IMR-90 (cell line): ENCODE measurements around the gene COL25A1. TPM values are rescaled to one million over a fixed set of nuclear protein-coding genes. Genes with fewer than 3 reads are reported as not detected.
A peak's percentile ranks its signal among the peaks of the same experiment; 100 is the strongest.

Experiments
- ATAC-seq: fragments of 200-7000 bp; cut with Tn5 transposase; 2 replicates; pipeline ENCODE4 v1.9.1; 2020; ENCODE audit warnings: low read depth, mild to moderate bottlenecking, moderate library complexity
- BruUV-seq: library from RNA; stranded (reverse); fragments of 400-500 nt; replicated peaks from 2 replicates; lab custom pipeline; 2021; lab: Mats Ljungman, UMichigan
- CTCF ChIA-PET: fragments of 300-600 bp; formaldehyde crosslinking; extraction: SDS; loops from one replicate; lab custom pipeline; 2021; ENCODE audit warnings: antibody characterized with exemption; lab: Yijun Ruan, JAX
- POLR2A ChIA-PET: fragments of 300-600 bp; sonication (Branson Sonifier 250); formaldehyde crosslinking; loops from one replicate; lab custom pipeline; 2022; ENCODE audit warnings: antibody characterized with exemption; ENCODE audit not compliant: unreplicated experiment; lab: Charles Lee
- DNase-seq: peaks from one replicate; pipeline ENCODE4 v3.0.0; 2013
- H2AFZ ChIP-seq: replicated peaks from 2 replicates; pipeline ENCODE3; 2013; ENCODE audit warnings: low read length, mild to moderate bottlenecking; ENCODE audit not compliant: poor library complexity
- H2AK5ac ChIP-seq: 2 replicates; pipeline ENCODE4 v1.6.1; 2013; ENCODE audit warnings: low read depth, low read length, inconsistent platforms
- H2AK9ac ChIP-seq: replicated peaks from 2 replicates; pipeline ENCODE3; 2013; ENCODE audit warnings: mild to moderate bottlenecking, low read depth, low read length, moderate library complexity; ENCODE audit not compliant: poor library complexity
- H2BK120ac ChIP-seq: 2 replicates; pipeline ENCODE4 v1.6.1; 2013; ENCODE audit warnings: low read depth, low read length, inconsistent platforms
- H2BK15ac ChIP-seq: 3 replicates; pipeline ENCODE4 v1.6.1; 2013; ENCODE audit warnings: low read depth, low read length, inconsistent platforms
- H2BK20ac ChIP-seq: 2 replicates; pipeline ENCODE4 v1.6.1; 2013; ENCODE audit warnings: low read depth, mild to moderate bottlenecking, inconsistent platforms, low read length, moderate library complexity
- H2BK5ac ChIP-seq: 2 replicates; pipeline ENCODE4 v1.6.1; 2013; ENCODE audit warnings: mild to moderate bottlenecking, low read depth, low read length, inconsistent platforms; ENCODE audit not compliant: poor library complexity, severe bottlenecking
- H3K14ac ChIP-seq: replicated peaks from 2 replicates; pipeline ENCODE4 v1.6.1; 2013; ENCODE audit warnings: low read depth, low read length, inconsistent platforms
- H3K18ac ChIP-seq: 2 replicates; pipeline ENCODE4 v1.6.1; 2013; ENCODE audit warnings: low read depth, low read length, control low read depth
- H3K23ac ChIP-seq: 2 replicates; pipeline ENCODE4 v1.6.1; 2013; ENCODE audit warnings: low read depth, low read length, inconsistent platforms
- H3K27ac ChIP-seq: 2 replicates; pipeline ENCODE4 v1.5.1; 2013; ENCODE audit warnings: mild to moderate bottlenecking, control low read depth, low read length; ENCODE audit not compliant: insufficient read depth
- H3K27me3 ChIP-seq: 2 replicates; pipeline ENCODE4 v1.6.1; 2013; ENCODE audit warnings: low read length; ENCODE audit not compliant: control insufficient read depth, insufficient read depth
- H3K36me3 ChIP-seq: 2 replicates; pipeline ENCODE4 v1.6.1; 2013; ENCODE audit warnings: low read length, mixed read lengths; ENCODE audit not compliant: control insufficient read depth, insufficient read depth
- H3K4ac ChIP-seq: 2 replicates; pipeline ENCODE4 v1.6.1; 2013; ENCODE audit warnings: low read depth, low read length, inconsistent platforms
- H3K4me1 ChIP-seq: 2 replicates; pipeline ENCODE4 v1.6.1; 2013; ENCODE audit warnings: low read length, mixed read lengths; ENCODE audit not compliant: control insufficient read depth, insufficient read depth
- H3K4me2 ChIP-seq: 2 replicates; pipeline ENCODE4 v1.6.1; 2013; ENCODE audit warnings: low read depth, mild to moderate bottlenecking, control low read depth, low read length, moderate library complexity
- H3K4me3 ChIP-seq: 2 replicates; pipeline ENCODE4 v1.5.1; 2013; ENCODE audit warnings: low read depth, mild to moderate bottlenecking, control low read depth, low read length, moderate library complexity; ENCODE audit not compliant: insufficient read depth
- H3K56ac ChIP-seq: 2 replicates; pipeline ENCODE4 v1.6.1; 2013; ENCODE audit warnings: low read length, inconsistent platforms; ENCODE audit not compliant: insufficient read depth; ENCODE audit errors: extremely low read depth
- H3K79me1 ChIP-seq, 2 experiments: 2 replicates each; pipeline ENCODE4 v1.6.1; 2013; ENCODE audit warnings: low read length in 2 of 2, inconsistent platforms in 1 of 2, low read depth in 1 of 2
- H3K9ac ChIP-seq: 2 replicates; pipeline ENCODE4 v1.6.1; 2013; ENCODE audit warnings: low read depth, low read length, control low read depth
- H3K9me1 ChIP-seq: 2 replicates; pipeline ENCODE4 v1.6.1; 2013; ENCODE audit warnings: low read length, inconsistent platforms; ENCODE audit not compliant: insufficient read depth
- H3K9me3 ChIP-seq: 2 replicates; pipeline ENCODE4 v1.6.1; 2013; ENCODE audit warnings: low read length; ENCODE audit not compliant: control insufficient read depth, insufficient read depth
- H4K20me1 ChIP-seq: 2 replicates; pipeline ENCODE4 v1.6.1; 2013; ENCODE audit warnings: low read length, inconsistent platforms; ENCODE audit not compliant: insufficient read depth
- H4K5ac ChIP-seq: 2 replicates; pipeline ENCODE4 v1.6.1; 2013; ENCODE audit warnings: mild to moderate bottlenecking, low read depth, low read length, control low read depth
- H4K8ac ChIP-seq, 2 experiments: 2 replicates each; pipeline ENCODE4 v1.6.1; 2013; ENCODE audit warnings: low read depth in 2 of 2, low read length in 2 of 2, control low read depth in 1 of 2, inconsistent platforms in 1 of 2
- H4K91ac ChIP-seq: 2 replicates; pipeline ENCODE4 v1.6.1; 2013; ENCODE audit warnings: low read depth, low read length, inconsistent platforms; ENCODE audit not compliant: insufficient read depth
- BHLHE40 ChIP-seq: fragments of 150-350 bp; IDR thresholded peaks from 2 replicates; pipeline ENCODE4 v1.6.1; 2016; ENCODE audit warnings: mild to moderate bottlenecking, low read depth, low read length
- CEBPB ChIP-seq: IDR thresholded peaks from 2 replicates; pipeline ENCODE4 v1.6.1; 2012; ENCODE audit warnings: low read depth, low read length, improper control_type of control experiment
- CHD1 ChIP-seq: IDR thresholded peaks from 2 replicates; pipeline ENCODE4 v1.6.1; 2012; ENCODE audit warnings: low read depth, low read length, improper control_type of control experiment
- FOS ChIP-seq: fragments of 150-350 bp; IDR thresholded peaks from 2 replicates; pipeline ENCODE4 v1.6.1; 2016; ENCODE audit warnings: low read depth, low read length
- MAFK ChIP-seq: IDR thresholded peaks from 2 replicates; pipeline ENCODE4 v1.6.1; 2012; ENCODE audit warnings: low read depth, low read length, improper control_type of control experiment
- MAZ ChIP-seq: IDR thresholded peaks from 2 replicates; pipeline ENCODE4 v1.6.1; 2012; ENCODE audit warnings: low read depth, mild to moderate bottlenecking, low read length, improper control_type of control experiment, moderate library complexity, borderline replicate concordance
- MXI1 ChIP-seq: IDR thresholded peaks from 2 replicates; pipeline ENCODE4 v1.6.1; 2012; ENCODE audit warnings: low read depth, mild to moderate bottlenecking, low read length, moderate library complexity, borderline replicate concordance
- NFE2L2 ChIP-seq: fragments of 150-350 bp; IDR thresholded peaks from 2 replicates; pipeline ENCODE4 v1.6.1; 2016; ENCODE audit warnings: low read depth, mild to moderate bottlenecking, low read length
- POLR2A ChIP-seq: IDR thresholded peaks from 2 replicates; pipeline ENCODE4 v1.6.1; 2012; ENCODE audit warnings: mild to moderate bottlenecking, low read depth, low read length
- RAD21 ChIP-seq: IDR thresholded peaks from 2 replicates; pipeline ENCODE4 v1.6.1; 2012; ENCODE audit warnings: low read length, improper control_type of control experiment
- RCOR1 ChIP-seq: IDR thresholded peaks from 2 replicates; pipeline ENCODE4 v1.6.1; 2012; ENCODE audit warnings: mild to moderate bottlenecking, low read length, improper control_type of control experiment; ENCODE audit not compliant: insufficient replicate concordance
- RFX5 ChIP-seq: IDR thresholded peaks from 2 replicates; pipeline ENCODE4 v1.8.0; 2012; ENCODE audit warnings: low read depth, mild to moderate bottlenecking, low read length, moderate library complexity
- SMC3 ChIP-seq: fragments of 150-350 bp; IDR thresholded peaks from 2 replicates; pipeline ENCODE4 v1.6.1; 2016; ENCODE audit warnings: low read depth, mild to moderate bottlenecking, antibody characterized with exemption, low read length, moderate library complexity
- WGBS, 2 experiments: methylation state at CpG; one replicate each; pipeline versions ENCODE4 v1.1.5 to v1.1.7; 2013; ENCODE audit warnings: missing lambda C conversion rate in 2 of 2; ENCODE audit not compliant: insufficient read length in 1 of 2; ENCODE audit errors: extremely low coverage in 2 of 2; 5-methylcytosine and 5-hydroxymethylcytosine counted together
- dilution Hi-C: fragments of 300-500 bp; cut with HindIII; formaldehyde crosslinking; loops from one replicate; pipeline ENCODE4 v1.14.3; 2018; ENCODE audit warnings: low sequenced_read_pairs; ENCODE audit not compliant: unreplicated experiment
- in situ Hi-C: fragments of 300-500 bp; cut with MboI; formaldehyde crosslinking; loops from 3 replicates; pipeline ENCODE4 v1.14.3; 2019; ENCODE audit warnings: low sequenced_read_pairs, inconsistent platforms, mixed read lengths
- intact Hi-C: fragments of 100-400 bp; cut with micrococcal nuclease; formaldehyde crosslinking; loops from 2 replicates; pipeline ENCODE4 v1.10.0; 2022
- polyA plus RNA-seq, 3 experiments: library from polyadenylated mRNA; depleted of rRNA; stranded (reverse); fragments of >200 nt; gene quantifications; 2 replicates each; pipeline ENCODE4 v1.2.3, GENCODE V29; 2012; ENCODE audit warnings: low replicate concordance in 1 of 3
- total RNA-seq: library from RNA; depleted of rRNA; stranded (reverse); fragments of >200 nt; gene quantifications from 2 replicates; pipeline ENCODE4 v1.2.3, GENCODE V29; 2012
- TF ChIP-seq, protein P1 (sequence below): conservative IDR thresholded peaks from 2 replicates; pipeline ENCODE4 v1.5.1; 2012; ENCODE audit warnings: mild to moderate bottlenecking, low read depth, low read length, improper control_type of control experiment
- TF ChIP-seq, protein P2 (sequence below): fragments of 150-350 bp; IDR thresholded peaks from 2 replicates; pipeline ENCODE4 v1.6.1; 2017; ENCODE audit warnings: mild to moderate bottlenecking, antibody characterized with exemption, low read length, low read depth
- TF ChIP-seq, protein P3 (sequence below): fragments of 150-350 bp; IDR thresholded peaks from 2 replicates; pipeline ENCODE4 v1.6.1; 2016; ENCODE audit warnings: low read depth, mild to moderate bottlenecking, low read length, moderate library complexity, borderline replicate concordance

Gene COL25A1
- total and polyA plus RNA-seq, 2 of the 4 experiments (the other 2 are of a cell fraction): under 0.01 to 0.05 TPM

DNA sequence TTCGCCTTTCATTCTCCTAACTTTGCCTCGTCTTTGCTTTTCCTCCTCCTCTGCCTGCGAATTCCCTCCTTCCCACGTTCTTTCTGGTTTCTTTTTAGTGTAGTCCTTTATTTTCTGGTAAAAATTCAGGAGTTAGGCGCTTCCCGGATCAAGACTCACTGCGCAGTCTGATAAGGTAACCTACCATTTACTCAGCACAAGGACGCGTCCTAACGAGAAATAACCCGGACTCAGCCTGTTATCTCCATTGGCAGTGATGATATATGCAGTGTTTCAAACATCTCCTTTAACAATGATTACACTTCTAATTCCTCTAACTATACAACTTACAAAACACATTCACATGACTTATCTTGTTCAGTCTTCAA is 539.2 kb downstream of the COL25A1 start:
- no peak overlapping the region for H3K9ac ChIP-seq
- H2AK9ac ChIP-seq: no peak overlapping the region
- H3K9me1 ChIP-seq: no peaks in the 10 kb centered on the region
- in situ Hi-C loops: no loop called here
- ChIA-PET CTCF (interaction anchor here (0.6 kb wide), 1 partner anchor 14 kb away, joined by 3 read pairs; no protein-coding TSS in a partner anchor), POLR2A (no interaction called here)
- no peaks in the 10 kb centered on the region for H3K79me1 ChIP-seq
- dilution Hi-C loops: no loop called here
- peak overlapping the region; percentile 93; the same call in 1 of the 2 replicates for H3K4me2 ChIP-seq
- intact Hi-C loops: no loop called here
- no peak for TF ChIP-seq NFE2L2
- TF ChIP-seq BHLHE40: no peak
- no peak for TF ChIP-seq MXI1
- TF ChIP-seq POLR2A: no peak
- no peak for TF ChIP-seq MAZ
- TF ChIP-seq, protein P1, sequence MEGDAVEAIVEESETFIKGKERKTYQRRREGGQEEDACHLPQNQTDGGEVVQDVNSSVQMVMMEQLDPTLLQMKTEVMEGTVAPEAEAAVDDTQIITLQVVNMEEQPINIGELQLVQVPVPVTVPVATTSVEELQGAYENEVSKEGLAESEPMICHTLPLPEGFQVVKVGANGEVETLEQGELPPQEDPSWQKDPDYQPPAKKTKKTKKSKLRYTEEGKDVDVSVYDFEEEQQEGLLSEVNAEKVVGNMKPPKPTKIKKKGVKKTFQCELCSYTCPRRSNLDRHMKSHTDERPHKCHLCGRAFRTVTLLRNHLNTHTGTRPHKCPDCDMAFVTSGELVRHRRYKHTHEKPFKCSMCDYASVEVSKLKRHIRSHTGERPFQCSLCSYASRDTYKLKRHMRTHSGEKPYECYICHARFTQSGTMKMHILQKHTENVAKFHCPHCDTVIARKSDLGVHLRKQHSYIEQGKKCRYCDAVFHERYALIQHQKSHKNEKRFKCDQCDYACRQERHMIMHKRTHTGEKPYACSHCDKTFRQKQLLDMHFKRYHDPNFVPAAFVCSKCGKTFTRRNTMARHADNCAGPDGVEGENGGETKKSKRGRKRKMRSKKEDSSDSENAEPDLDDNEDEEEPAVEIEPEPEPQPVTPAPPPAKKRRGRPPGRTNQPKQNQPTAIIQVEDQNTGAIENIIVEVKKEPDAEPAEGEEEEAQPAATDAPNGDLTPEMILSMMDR: no peak
- TF ChIP-seq CHD1: no peak
- TF ChIP-seq FOS: no peak
- TF ChIP-seq SMC3: no peak
- no peak for TF ChIP-seq CEBPB
- TF ChIP-seq MAFK: no peak
- TF ChIP-seq RFX5: no peak
- TF ChIP-seq, protein P2, sequence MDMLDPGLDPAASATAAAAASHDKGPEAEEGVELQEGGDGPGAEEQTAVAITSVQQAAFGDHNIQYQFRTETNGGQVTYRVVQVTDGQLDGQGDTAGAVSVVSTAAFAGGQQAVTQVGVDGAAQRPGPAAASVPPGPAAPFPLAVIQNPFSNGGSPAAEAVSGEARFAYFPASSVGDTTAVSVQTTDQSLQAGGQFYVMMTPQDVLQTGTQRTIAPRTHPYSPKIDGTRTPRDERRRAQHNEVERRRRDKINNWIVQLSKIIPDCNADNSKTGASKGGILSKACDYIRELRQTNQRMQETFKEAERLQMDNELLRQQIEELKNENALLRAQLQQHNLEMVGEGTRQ: no peak
- no peak for TF ChIP-seq RCOR1
- TF ChIP-seq RAD21: no peak
- TF ChIP-seq, protein P3, sequence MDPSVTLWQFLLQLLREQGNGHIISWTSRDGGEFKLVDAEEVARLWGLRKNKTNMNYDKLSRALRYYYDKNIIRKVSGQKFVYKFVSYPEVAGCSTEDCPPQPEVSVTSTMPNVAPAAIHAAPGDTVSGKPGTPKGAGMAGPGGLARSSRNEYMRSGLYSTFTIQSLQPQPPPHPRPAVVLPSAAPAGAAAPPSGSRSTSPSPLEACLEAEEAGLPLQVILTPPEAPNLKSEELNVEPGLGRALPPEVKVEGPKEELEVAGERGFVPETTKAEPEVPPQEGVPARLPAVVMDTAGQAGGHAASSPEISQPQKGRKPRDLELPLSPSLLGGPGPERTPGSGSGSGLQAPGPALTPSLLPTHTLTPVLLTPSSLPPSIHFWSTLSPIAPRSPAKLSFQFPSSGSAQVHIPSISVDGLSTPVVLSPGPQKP: no peak
- H3K27ac ChIP-seq: no peak overlapping the region
- no peak overlapping the region for H4K5ac ChIP-seq
- no peak overlapping the region for H3K56ac ChIP-seq
- H3K27me3 ChIP-seq: peaks cover 21% of the 10 kb centered on the region
- no peak overlapping the region for H3K14ac ChIP-seq
- H2BK5ac ChIP-seq: no peak overlapping the region
- no peaks in the 10 kb centered on the region for H3K9me3 ChIP-seq
- no peaks in the 10 kb centered on the region for H4K20me1 ChIP-seq
- peak overlapping the region; percentile 43 for H3K4me3 ChIP-seq
- no peak for DNase-seq
- H2BK15ac ChIP-seq: no peak overlapping the region
- H3K4me1 ChIP-seq: no peaks in the 10 kb centered on the region
- no peak overlapping the region for H2BK20ac ChIP-seq
- H2AFZ ChIP-seq: peak overlapping the region; percentile 79
- H4K8ac ChIP-seq: no peak overlapping the region
- no peak overlapping the region for H2BK120ac ChIP-seq
- no peak overlapping the region for H2AK5ac ChIP-seq
- no TSS peak for BruUV-seq
- no peak; the same call in 1 of the 2 replicates for ATAC-seq
- no peak overlapping the region for H3K23ac ChIP-seq
- H3K4ac ChIP-seq: no peak overlapping the region
- no peaks in the 10 kb centered on the region for H3K36me3 ChIP-seq
- no peak overlapping the region for H3K18ac ChIP-seq
- no CpG with 5 or more reads among the region's 11 CpGs for WGBS, 2 experiments
- no peak overlapping the region for H4K91ac ChIP-seq
